H1 (cell line): ENCODE measurements around the gene PRR19. TPM values are rescaled to one million over a fixed set of nuclear protein-coding genes. Genes with fewer than 3 reads are reported as not detected.

Experiments used
- CTCF ChIA-PET: fragments of 300-600 bp; sonication (Branson Sonifier 250); formaldehyde crosslinking; loops from one replicate; lab custom pipeline; 2021; ENCODE audit not compliant: partially characterized antibody; lab: Charles Lee
- POLR2A ChIA-PET: fragments of 300-600 bp; sonication (Branson Sonifier 250); formaldehyde crosslinking; loops from one replicate; lab custom pipeline; 2021; ENCODE audit warnings: inconsistent platforms; ENCODE audit not compliant: partially characterized antibody; lab: Charles Lee
- DNase-seq, 2 experiments: peaks; one replicate each; pipeline versions ENCODE4 v3.0.0 to v3.0.0-alpha.2; 2010 to 2022; ENCODE audit warnings: low spot score in 2 of 2, low read depth in 1 of 2, mixed read lengths in 1 of 2
- FAIRE-seq: peaks from 2 replicates; lab custom pipeline; 2011; peaks lifted over from hg19 to GRCh38; lab: Jason Lieb, UNC
- H2AFZ ChIP-seq: 2 replicates; pipeline ENCODE4 v1.8.1; 2012; ENCODE audit warnings: low read length, inconsistent platforms
- H2AK5ac ChIP-seq: 2 replicates; pipeline ENCODE4 v1.6.1; 2013; ENCODE audit warnings: low read depth, low read length
- H2BK120ac ChIP-seq: replicated peaks from 2 replicates; pipeline ENCODE3; 2013; ENCODE audit warnings: low read depth, low read length, inconsistent platforms
- H2BK12ac ChIP-seq: 2 replicates; pipeline ENCODE4 v1.6.1; 2013; ENCODE audit warnings: low read depth, low read length
- H2BK15ac ChIP-seq: 2 replicates; pipeline ENCODE4 v1.6.1; 2013; ENCODE audit warnings: low read length
- H2BK20ac ChIP-seq: 2 replicates; pipeline ENCODE4 v1.6.1; 2013; ENCODE audit warnings: low read length
- H2BK5ac ChIP-seq: 2 replicates; pipeline ENCODE4 v1.6.1; 2013; ENCODE audit warnings: low read depth, low read length
- H3K14ac ChIP-seq: 2 replicates; pipeline ENCODE4 v1.6.1; 2013; ENCODE audit warnings: inconsistent platforms; ENCODE audit not compliant: insufficient read length
- H3K18ac ChIP-seq: 2 replicates; pipeline ENCODE4 v1.6.1; 2013; ENCODE audit warnings: low read length; ENCODE audit errors: extremely low read depth
- H3K23ac ChIP-seq: 2 replicates; pipeline ENCODE4 v1.6.1; 2013; ENCODE audit warnings: inconsistent platforms; ENCODE audit not compliant: insufficient read length
- H3K23me2 ChIP-seq: 2 replicates; pipeline ENCODE4 v1.6.1; 2013; ENCODE audit warnings: low read depth, low read length
- H3K27ac ChIP-seq: 2 replicates; pipeline ENCODE4 v1.6.1; 2011; ENCODE audit warnings: low read depth, low read length, inconsistent platforms
- H3K27me3 ChIP-seq, 4 experiments: replicated peaks in 1 of 4; 1 replicate in 1 of 4; 2 replicates in 3 of 4; pipeline versions ENCODE4 v1.6.1 to v1.8.1; 2011 to 2013; ENCODE audit warnings: low read length in 3 of 4, mild to moderate bottlenecking in 3 of 4, inconsistent platforms in 2 of 4, mixed read lengths in 2 of 4, moderate library complexity in 1 of 4; ENCODE audit not compliant: control insufficient read depth in 3 of 4, insufficient read depth in 3 of 4; ENCODE audit errors: extremely low read depth in 1 of 4
- H3K36me3 ChIP-seq, 4 experiments: 2 replicates each; pipeline versions ENCODE4 v1.6.1 to v1.8.1; 2011 to 2013; ENCODE audit warnings: mild to moderate bottlenecking in 4 of 4, low read length in 3 of 4, moderate library complexity in 2 of 4, control low read depth in 1 of 4, inconsistent platforms in 1 of 4; ENCODE audit not compliant: insufficient read depth in 4 of 4, control insufficient read depth in 2 of 4
- H3K4ac ChIP-seq: replicated peaks from 2 replicates; pipeline ENCODE3; 2013; ENCODE audit warnings: low read length, low read depth, mixed read lengths, inconsistent platforms; ENCODE audit not compliant: insufficient read length
- H3K4me1 ChIP-seq, 4 experiments: replicated peaks in 1 of 4; 1 replicate in 1 of 4; 2 replicates in 3 of 4; pipeline versions ENCODE4 v1.6.1 to v1.8.1; 2011 to 2013; ENCODE audit warnings: low read length in 3 of 4, inconsistent platforms in 2 of 4, mixed read lengths in 1 of 4; ENCODE audit not compliant: insufficient read depth in 4 of 4, control insufficient read depth in 3 of 4
- H3K4me2 ChIP-seq, 2 experiments: 2 replicates each; pipeline versions ENCODE4 v1.6.1 to v1.8.1; 2011 to 2013; ENCODE audit warnings: low read depth in 2 of 2, low read length in 2 of 2, control low read depth in 1 of 2, inconsistent platforms in 1 of 2, mild to moderate bottlenecking in 1 of 2; ENCODE audit not compliant: insufficient read depth in 1 of 2
- H3K4me3 ChIP-seq, 4 experiments: fragments of 200-600, 300-600 bp in 1 of 4; sonication (generic), shearing (Covaris generic), sonication (Bioruptor Twin) in 1 of 4; 2 replicates each; pipeline versions ENCODE4 v1.5.1 to v1.8.1; 2011 to 2016; ENCODE audit warnings: low read length in 4 of 4, low read depth in 3 of 4, control low read depth in 2 of 4, inconsistent platforms in 2 of 4, mild to moderate bottlenecking in 2 of 4, mixed read lengths in 1 of 4, moderate library complexity in 1 of 4; ENCODE audit not compliant: insufficient read depth in 2 of 4; ENCODE audit errors: extremely low read depth in 1 of 4
- H3K56ac ChIP-seq: replicated peaks from 2 replicates; pipeline ENCODE3; 2013; ENCODE audit warnings: low read depth, mild to moderate bottlenecking, mixed read lengths, low read length, inconsistent platforms; ENCODE audit not compliant: insufficient read length
- H3K79me1 ChIP-seq: 2 replicates; pipeline ENCODE4 v1.6.1; 2013; ENCODE audit warnings: low read depth, low read length, control low read depth
- H3K79me2 ChIP-seq, 2 experiments: 2 replicates each; pipeline versions ENCODE4 v1.6.1 to v1.8.1; 2012 to 2013; ENCODE audit warnings: low read length in 2 of 2, mild to moderate bottlenecking in 2 of 2, inconsistent platforms in 1 of 2; ENCODE audit not compliant: insufficient read depth in 2 of 2, control insufficient read depth in 1 of 2
- H3K9ac ChIP-seq, 4 experiments: replicated peaks in 1 of 4; 1 replicate in 1 of 4; 2 replicates in 3 of 4; pipeline versions ENCODE4 v1.6.1 to v1.8.1; 2011 to 2013; ENCODE audit warnings: low read depth in 3 of 4, low read length in 3 of 4, control low read depth in 2 of 4, mild to moderate bottlenecking in 2 of 4, moderate library complexity in 2 of 4, inconsistent platforms in 1 of 4; ENCODE audit errors: extremely low read depth in 1 of 4
- H3K9me3 ChIP-seq, 2 experiments: 2 replicates each; pipeline versions ENCODE4 v1.6.1 to v1.8.1; 2012 to 2013; ENCODE audit warnings: mild to moderate bottlenecking in 2 of 2, moderate library complexity in 2 of 2, control low read depth in 1 of 2, inconsistent platforms in 1 of 2, low read depth in 1 of 2, low read length in 1 of 2, mixed read lengths in 1 of 2; ENCODE audit not compliant: insufficient read depth in 2 of 2
- H4K20me1 ChIP-seq, 2 experiments: replicated peaks in 1 of 2; 2 replicates each; pipeline versions ENCODE3 to v1.8.1; 2011 to 2013; ENCODE audit warnings: inconsistent platforms in 2 of 2, low read length in 2 of 2, mild to moderate bottlenecking in 1 of 2; ENCODE audit not compliant: insufficient read depth in 2 of 2, control insufficient read depth in 1 of 2
- H4K5ac ChIP-seq: 2 replicates; pipeline ENCODE4 v1.6.1; 2013; ENCODE audit warnings: low read length, low read depth, mixed read lengths, inconsistent platforms; ENCODE audit not compliant: insufficient read length
- H4K8ac ChIP-seq: 2 replicates; pipeline ENCODE4 v1.8.0; 2013; ENCODE audit warnings: mild to moderate bottlenecking, moderate library complexity, low read length, inconsistent platforms; ENCODE audit not compliant: insufficient read depth; ENCODE audit errors: extremely low read depth
- H4K91ac ChIP-seq: replicated peaks from 2 replicates; pipeline ENCODE3; 2013; ENCODE audit warnings: low read length, mixed read lengths, inconsistent platforms; ENCODE audit not compliant: insufficient read length
- WGBS, 2 experiments: shearing (Covaris generic) in 1 of 2; methylation state at CpG; one replicate each; pipeline versions ENCODE4 v1.1.6 to v1.1.7; 2013 to 2015; ENCODE audit warnings: low lambda C conversion rate in 2 of 2, mixed read lengths in 2 of 2, inconsistent platforms in 1 of 2, low coverage in 1 of 2, missing lambda C conversion rate in 1 of 2; ENCODE audit not compliant: insufficient replicate concordance in 2 of 2, insufficient coverage in 1 of 2, insufficient read length in 1 of 2; ENCODE audit errors: extremely low coverage in 1 of 2, missing lambda C conversion rate in 1 of 2; 5-methylcytosine and 5-hydroxymethylcytosine counted together
- polyA plus RNA-seq, 7 experiments: library from polyadenylated mRNA; depleted of rRNA in 3 of 7; stranded (reverse) in 5 of 7; unstranded in 2 of 7; fragments of >200 nt in 5 of 7; fragments of 200-250 nt in 2 of 7; gene quantifications; 1 replicate in 5 of 7; 2 replicates in 1 of 7; 4 replicates in 1 of 7; pipeline versions ENCODE4 v1.2.1 to v1.2.3, GENCODE V29; 2011 to 2013; ENCODE audit warnings: missing spikeins in 2 of 7, mixed read lengths in 2 of 7
- total RNA-seq: library from RNA; stranded (reverse); fragmentation: NEBNext Ultra II Directional; extraction: Animal tissue kit (Norgen Biotek cat#: 25700); gene quantifications from 2 replicates; pipeline ENCODE4 v1.2.1, GENCODE V29; 2021

Gene PRR19
- total and polyA plus RNA-seq, 2 of the 8 experiments (the other 6 are each of a cell fraction or from before 2014, with no cell fraction given) = 7.2 to 7.5 TPM

DNA sequence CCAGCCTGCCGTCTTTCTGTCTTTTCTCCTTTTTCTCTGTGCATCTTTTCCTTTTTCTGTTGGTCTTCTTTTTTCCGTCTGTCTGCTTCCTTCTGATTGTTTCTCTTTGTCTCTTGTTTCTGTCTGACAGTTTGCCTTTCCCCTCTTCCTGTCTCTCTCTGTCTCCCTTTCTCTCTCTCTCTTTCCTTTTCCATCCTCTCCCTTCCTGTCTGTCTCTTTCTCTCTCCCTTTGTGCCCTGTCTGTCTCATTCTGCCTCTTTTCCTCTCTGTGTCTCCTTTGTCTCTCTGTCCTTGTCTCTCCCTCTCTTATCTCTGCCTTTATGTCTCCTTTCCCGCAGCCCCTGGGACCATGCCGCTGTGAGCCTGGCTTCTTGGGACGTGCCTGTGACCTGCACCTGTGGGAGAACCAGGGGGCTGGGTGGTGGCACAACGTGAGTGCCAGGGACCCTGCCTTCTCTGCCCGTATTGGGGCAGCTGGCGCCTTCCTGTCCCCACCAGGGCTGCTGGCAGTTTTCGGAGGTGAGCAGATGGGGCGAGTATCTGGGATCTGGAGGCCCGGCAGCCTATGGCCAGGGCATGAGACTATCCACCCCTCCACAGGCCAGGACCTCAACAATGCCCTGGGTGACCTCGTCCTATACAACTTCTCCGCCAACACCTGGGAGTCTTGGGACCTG lies 32.9 kb downstream of the PRR19 start:
- Histone ChIP-seq H3K14ac (no peak overlapping the region), H3K27me3 (no peaks in the 10 kb centered on the region), H4K5ac (no peak overlapping the region), H2BK5ac (no peak overlapping the region), H2BK20ac (no peak overlapping the region), H3K23ac (no peak overlapping the region), H4K91ac (no peak overlapping the region), H2BK12ac (no peak overlapping the region), H3K36me3 (peaks cover 0 to 8% (median 2%) of the 10 kb centered on the region in 4 experiments; a peak in 1 of 8 replicates), H3K4ac (no peak overlapping the region), H3K4me1 (no peaks in the 10 kb centered on the region; a peak in 1 of 7 replicates), H4K8ac (peak overlapping the region; percentile 31; the same call in 1 of the 2 replicates), H2BK120ac (no peak overlapping the region), H3K9ac (no peak overlapping the region), H2BK15ac (no peak overlapping the region), H3K56ac (no peak overlapping the region), H3K79me1 (peaks cover 2% of the 10 kb centered on the region; the same call in 1 of the 2 replicates), H3K18ac (no peak overlapping the region), H3K4me2 (no peak overlapping the region), H2AK5ac (no peak overlapping the region), H3K4me3 (no peak overlapping the region), H3K9me3 (no peaks in the 10 kb centered on the region), H3K27ac (no peak overlapping the region), H3K79me2 (no peaks in the 10 kb centered on the region; a peak in 1 of 4 replicates), H4K20me1 (peaks cover 0 to 11% of the 10 kb centered on the region in 2 experiments), H2AFZ (no peak overlapping the region), H3K23me2 (no peaks in the 10 kb centered on the region; the same call in 1 of the 2 replicates)
- WGBS, 2 experiments = 89% methylated on average over 13 of the region's 13 CpGs; no CpG with 5 or more reads in 1 of the 2 experiments
- FAIRE-seq (no peak), DNase-seq (no peak)
- ChIA-PET POLR2A (no interaction called here), CTCF (interaction anchor here (8.8 kb wide), 1 partner anchor 10 kb away, joined by 90 read pairs; no protein-coding TSS in a partner anchor)
